Activated T-cell treated with anti-CD3 and anti-CD28 coated beads for 4 hours (primary cell): ENCODE data around the gene MAPT.
A peak's percentile ranks its signal among the peaks of the same experiment; 100 is the strongest.

Experiments used
- DNase-seq: peaks from one replicate; pipeline ENCODE4 v3.0.0-alpha.2; 2020

MAPT gene

DNA sequence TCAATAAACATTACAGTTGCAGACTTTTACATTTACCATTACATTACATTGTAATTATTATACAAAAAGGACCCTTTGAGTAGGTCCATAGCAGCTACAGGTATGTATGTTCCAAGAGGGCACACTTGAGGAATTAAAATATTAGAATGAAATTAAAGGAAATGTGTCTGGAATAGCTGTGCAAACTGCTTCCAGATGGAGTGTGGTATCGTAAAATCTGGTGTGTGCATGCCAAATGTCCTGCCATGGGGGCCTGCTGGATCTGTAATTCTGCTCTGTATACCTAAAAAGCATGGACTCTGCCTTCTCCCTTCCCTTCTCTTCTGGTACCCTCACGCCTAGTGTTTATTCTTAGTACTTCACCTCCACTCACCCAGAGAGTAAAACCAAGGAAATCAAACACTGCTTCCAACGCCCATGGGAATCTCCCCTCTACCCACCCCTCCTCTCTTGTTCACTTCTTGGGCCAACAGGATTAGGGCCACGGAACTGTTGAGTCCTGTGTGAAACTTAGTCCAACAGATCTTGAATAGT, 143.4 kb downstream of the MAPT start:
- no peak for DNase-seq

DNA sequence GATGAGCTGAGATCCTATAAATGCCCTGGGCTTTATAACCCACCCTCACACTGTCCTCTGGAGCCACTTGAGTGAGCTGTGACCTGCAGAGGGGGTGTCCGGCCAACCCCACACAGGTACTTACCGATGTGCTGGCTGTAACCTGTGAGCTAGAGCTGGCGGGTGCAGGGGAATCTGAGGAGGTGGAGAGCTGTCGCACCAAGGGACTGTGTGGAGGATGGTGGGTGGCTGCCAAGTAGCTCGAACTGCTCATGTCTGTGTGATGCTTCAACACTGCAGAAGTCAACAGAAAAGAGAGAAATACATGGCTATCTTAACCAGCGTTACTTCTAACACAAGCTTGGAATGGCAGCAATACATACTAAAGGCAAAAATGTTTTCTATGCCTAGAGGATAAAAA, 144.1 kb downstream of the MAPT start:
- no peak for DNase-seq

DNA sequence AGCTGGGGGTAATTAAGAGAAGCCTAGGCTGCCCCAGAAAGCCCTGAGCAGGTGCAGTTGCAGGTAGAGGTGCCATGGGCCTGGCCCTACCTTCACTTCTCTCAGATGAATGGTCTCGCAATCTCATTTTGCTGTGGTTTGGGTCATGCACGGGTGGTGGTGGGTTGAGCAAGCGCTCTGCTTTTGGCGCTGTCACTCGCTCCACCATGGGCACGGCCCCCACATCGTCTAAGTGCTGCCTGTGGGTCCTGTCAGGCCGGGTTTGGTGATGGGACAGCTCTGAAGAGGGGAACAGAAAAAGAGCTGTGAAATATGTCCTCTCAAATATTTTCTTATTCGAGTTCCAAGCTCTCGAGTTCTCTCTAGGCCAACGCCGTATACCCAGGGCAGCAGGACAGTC, 144.6 kb downstream of the MAPT start:
- no peak for DNase-seq

DNA sequence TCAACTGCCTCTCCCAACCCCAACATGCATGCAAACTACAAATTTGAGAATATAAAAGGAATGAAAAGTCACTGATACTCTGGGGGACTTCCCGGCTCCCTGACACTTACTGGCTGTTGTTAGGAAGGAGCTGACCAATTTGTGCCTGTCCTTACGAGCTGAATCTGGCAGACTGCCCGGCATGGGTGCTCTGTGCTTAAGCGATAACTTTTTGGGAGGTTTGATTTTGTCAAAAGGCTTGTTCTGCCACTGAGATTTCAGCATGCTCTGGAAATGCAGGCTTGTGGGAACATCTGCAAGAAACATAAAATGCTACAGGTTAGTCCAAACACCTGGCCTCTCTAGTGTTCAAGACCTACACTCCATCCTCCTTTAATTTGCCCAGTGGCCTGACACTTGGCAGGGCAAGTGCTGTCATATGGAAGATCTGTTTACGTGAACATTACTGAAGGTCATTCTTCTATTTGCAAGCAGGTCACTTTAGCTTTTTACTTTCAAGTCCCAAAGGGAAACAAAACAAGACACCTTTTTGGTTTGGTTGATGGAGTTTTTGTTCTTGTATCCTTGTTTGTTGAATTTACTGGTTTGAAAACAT, 145.3 kb downstream of the MAPT start:
- DNase-seq: no peak

DNA sequence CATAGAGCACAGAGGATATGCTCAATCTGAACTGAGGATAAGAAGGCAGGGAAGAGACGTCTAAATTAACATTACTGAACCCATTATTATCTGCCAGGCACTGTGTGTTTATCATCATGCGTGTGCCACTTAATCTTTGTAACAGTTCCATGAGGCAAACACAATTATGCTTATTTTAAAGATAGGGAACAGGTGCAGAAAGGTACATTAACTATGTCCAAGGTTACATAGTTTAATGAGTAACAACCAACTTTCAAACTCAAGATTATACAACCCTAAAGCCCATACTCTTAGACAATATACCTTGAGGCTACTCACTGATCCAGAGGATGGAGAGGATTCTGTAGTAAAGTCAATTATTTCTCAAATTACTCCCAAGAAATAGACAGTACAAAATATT, 147.9 kb downstream of the MAPT start:
- DNase-seq: no peak

DNA sequence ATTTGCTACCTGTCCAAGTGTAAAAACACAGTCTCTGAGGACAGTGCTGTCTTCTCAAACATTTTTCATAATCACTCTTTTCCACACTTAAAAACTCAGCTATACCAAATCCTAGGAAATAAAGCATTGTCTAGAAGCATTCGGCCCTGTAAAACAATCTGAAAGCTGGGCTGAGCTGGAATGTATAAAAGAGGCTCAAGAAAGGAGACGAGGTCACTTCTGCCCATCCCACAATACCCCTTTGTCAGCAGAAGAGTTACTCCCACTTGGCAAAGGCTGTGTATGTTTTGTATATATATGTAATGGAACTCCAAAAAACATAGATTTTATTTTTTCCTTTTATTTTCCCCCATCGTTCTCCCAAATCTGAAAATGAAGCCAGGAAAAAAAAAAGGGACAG, 148.6 kb downstream of the MAPT start:
- no peak for DNase-seq

- DNase-seq: no peak
These were observed 149.3 kb downstream of the MAPT start for GRCh38 chr17:46043606-46044005.

- peak; percentile 56 for DNase-seq
These were observed 150.1 kb downstream of the MAPT start for GRCh38 chr17:46044286-46044928.

- DNase-seq: no peak
These were observed 150.6 kb downstream of the MAPT start for GRCh38 chr17:46044989-46045388.

- DNase-seq: no peak
These were observed 151.3 kb downstream of the MAPT start for GRCh38 chr17:46045639-46046038.

DNA sequence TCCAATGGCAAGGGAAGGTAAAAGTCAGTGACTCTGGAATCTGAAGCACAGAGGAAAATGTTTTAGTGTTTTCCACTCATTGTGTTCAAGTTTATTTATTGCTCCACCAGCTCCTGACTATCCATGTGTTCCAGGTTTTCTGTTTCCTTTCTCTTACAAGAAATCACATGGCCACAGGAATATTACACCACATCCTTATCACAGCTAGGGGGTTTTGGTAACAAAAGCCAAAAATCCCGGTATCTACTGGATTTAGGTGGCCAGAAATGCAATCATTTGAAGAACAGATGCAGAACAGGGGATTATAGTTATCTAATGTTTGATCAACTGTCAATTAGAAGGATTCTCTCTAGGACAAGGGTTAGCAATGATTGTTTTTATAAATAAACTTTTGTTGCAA, 152.6 kb downstream of the MAPT start:
- no peak for DNase-seq

- no peak for DNase-seq
These were observed 153.0 kb downstream of the MAPT start for GRCh38 chr17:46047398-46047797.

DNA sequence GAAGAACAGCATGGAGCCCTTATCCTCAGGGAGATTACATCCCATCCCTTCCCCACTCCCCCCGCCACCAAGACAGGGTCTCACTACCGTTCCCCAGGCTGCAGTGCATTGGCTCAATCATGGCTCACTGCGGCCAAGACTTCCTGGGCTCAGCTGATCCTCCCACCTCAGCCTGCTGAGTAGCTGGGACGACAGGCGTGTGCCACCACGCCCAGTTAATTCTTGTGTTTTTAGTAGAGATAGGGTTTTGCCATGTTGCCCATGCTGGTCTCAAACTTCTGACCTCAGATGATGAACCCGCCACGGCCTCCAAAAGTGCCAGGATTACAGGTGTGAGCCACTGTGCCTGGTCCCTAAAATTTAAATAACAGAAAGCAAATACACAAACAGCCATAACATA, 153.5 kb downstream of the MAPT start:
- no peak for DNase-seq

- DNase-seq: no peak
These were observed 155.3 kb downstream of the MAPT start for GRCh38 chr17:46049656-46050055.

- no peak for DNase-seq
These were observed 159.7 kb downstream of the MAPT start for GRCh38 chr17:46053911-46054534.

DNA sequence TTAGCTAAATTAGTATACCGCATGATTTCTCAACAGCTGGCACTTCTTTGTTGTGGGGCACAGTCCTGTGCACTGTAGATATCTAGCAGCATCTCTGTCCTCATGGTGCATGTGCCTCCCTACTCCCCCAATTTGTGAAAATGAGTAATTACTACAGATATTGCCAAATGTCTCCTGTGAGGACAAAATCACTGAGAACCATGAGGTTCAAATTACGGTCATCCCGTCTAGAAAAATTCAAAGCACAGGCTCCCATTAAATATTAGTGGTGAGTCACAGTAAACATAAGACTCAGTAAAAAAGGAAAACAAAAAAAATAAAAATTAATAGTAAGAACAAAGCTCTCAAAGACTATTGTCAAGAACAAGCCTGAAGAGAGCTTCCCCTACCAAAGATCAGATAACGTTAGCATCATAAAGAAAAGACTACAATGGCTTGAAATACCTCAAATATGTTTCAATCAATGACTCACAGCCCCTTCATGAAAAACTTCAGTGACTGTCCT, 162.5 kb downstream of the MAPT start:
- DNase-seq: no peak

- DNase-seq: no peak
These were observed 163.0 kb downstream of the MAPT start for GRCh38 chr17:46057366-46057765.

GRCh38 chr17:46059486-46059885, 165.1 kb downstream of the MAPT start:
- DNase-seq: no peak

- no peak for DNase-seq
These were observed 166.1 kb downstream of the MAPT start for GRCh38 chr17:46060461-46060860.

- DNase-seq: no peak
These were observed 167.1 kb downstream of the MAPT start for GRCh38 chr17:46061435-46061834.

DNA sequence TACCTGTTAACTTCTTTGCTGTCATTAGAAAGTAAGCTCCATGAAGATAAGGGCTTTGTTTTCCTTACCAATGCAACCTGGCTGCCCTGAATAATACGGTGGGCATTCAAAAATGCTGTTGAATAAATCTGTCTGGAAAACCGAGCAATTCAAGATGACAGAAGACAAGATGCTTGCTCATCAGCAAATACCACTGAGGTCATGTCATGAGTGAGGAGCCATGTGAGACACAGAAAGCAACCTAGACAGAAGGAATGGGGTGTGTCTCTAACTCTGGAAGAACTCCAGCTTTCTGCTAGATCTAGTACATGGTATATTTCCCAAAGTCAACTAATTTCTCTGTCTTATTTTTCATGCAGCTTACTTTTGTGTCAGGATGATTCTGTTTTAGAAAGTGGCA, 168.9 kb downstream of the MAPT start:
- DNase-seq: no peak

- DNase-seq: no peak
These were observed 170.1 kb downstream of the MAPT start for GRCh38 chr17:46064460-46064859.

- no peak for DNase-seq
These were observed 177.4 kb downstream of the MAPT start for GRCh38 chr17:46071796-46072195.

DNA sequence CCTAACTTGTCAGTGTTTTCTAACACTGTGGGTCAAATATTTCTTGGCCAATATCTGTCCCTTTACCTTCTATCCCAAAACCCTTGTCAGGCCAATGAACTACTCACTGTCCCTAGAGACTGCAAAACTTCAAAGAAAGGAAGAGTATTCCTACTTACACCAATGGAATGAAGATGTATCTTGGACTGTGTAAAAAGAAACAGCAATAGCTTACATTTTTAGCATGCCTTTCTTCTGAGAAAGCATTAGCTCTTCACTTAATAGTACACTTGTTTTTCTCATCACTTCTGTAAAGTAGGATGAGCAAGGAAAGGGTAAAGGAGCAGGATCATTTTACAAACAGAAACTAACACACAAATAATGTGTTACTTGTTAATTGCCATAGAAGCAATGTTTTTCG, 178.6 kb downstream of the MAPT start:
- DNase-seq: no peak
